HUDEP-2 (cell line): ENCODE results near the gene NUBP1.
"Not testable (repeated sequence)": the region's sequence is repeated elsewhere in the genome, so short reads cannot be mapped to it uniquely, and the experiment has no call there.

Experiments
- DNase-seq, 76 experiments: peaks; one replicate each; lab custom pipeline; 2025; ENCODE audit not compliant: unreplicated experiment in 76 of 76; lab: John Stamatoyannopoulos, UW

Gene NUBP1

DNA sequence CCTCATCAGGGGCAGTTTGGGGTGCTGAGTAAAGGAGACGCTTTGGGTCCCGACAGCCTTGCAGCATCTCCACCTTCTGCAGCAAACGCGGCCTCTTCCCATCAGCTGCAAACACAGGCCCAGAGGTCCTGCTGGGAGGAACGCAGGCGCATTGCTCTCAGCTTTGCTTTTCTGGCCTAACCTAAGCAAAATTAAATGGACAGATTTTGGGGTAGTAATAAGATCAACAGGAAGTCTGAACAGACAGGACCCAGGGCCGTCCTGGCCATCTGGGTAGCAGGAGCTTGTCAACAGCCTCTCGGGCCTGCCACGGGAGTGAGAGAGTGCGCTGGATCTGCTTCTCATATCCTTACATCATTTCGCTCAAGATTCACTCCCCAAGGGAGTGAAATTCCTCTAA, 7.2 kb downstream of the NUBP1 start:
- DNase-seq = no peak

DNA sequence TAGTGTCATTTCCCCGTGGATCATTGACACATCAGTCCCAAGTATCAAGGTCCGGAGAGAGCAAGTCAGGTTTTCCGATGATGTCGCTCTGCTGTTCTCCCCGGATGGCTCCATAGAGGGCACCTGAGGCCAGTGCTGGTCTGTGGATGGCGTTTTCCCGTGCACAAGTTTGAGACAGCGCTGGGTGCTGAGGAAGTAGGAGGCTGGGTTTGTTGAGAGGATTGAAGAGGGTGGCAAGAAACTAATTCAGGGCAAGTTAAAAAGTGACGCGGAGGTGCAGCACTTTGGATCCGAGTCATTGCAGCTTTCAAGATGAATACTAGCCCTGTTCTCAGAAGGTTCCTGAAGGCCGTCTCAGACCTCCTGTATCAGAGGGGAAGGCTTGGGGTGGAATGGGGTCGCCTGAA, 7.7 kb downstream of the NUBP1 start:
- DNase-seq = no peak

DNA sequence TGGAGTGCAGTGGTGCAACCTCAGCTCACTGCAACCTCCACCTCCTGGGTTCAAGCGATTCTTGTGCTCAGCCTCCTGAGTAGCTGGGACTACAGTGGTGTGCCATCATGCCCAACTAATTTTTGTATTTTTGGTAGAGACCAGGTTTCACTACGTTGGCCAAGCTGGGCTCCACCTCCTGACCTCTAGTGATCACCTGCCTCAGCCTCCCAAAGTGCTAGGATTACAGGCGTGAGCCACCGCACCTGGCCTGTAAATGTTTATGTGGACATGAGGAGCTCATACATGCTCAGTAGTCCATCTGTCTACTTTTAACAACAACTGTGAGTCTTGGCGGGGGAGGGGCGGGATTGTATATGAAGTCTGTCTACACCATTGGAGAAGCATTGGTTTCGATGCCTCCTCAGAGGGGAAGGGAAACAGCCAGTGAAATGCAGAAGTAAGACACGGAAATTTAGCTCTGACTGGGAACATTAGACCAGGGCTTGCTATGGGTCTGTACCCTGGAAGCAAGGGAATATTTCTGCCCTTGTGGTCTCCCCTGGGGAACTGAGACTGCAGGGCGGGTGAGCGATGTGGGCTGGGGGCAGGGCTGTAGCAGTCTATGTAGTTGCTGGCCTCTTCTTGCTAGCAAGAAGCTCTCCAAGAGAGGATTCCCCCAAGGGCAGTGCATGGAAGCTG, 9.3 kb downstream of the NUBP1 start:
- DNase-seq = no peak

DNA sequence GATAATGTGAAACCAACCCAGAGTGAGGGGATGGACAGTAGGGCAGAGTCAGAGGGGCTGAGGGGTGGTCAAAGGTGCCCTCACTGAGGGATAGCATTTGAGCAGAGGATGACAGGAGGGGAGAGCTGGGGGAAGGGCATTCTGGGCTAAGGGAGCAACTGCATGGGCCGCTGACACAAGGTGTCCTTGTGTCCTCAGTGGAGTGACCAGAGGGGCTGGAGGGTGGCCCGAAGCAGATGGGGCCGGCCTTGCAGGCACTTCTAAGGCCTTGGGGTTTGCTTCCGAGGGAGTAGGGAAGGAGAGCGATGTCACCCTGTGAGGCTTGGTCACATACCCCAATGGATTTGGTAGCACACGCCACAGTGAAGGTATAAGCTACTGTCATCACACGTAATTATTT, 10.0 kb downstream of the NUBP1 start:
- no peak for DNase-seq

DNA sequence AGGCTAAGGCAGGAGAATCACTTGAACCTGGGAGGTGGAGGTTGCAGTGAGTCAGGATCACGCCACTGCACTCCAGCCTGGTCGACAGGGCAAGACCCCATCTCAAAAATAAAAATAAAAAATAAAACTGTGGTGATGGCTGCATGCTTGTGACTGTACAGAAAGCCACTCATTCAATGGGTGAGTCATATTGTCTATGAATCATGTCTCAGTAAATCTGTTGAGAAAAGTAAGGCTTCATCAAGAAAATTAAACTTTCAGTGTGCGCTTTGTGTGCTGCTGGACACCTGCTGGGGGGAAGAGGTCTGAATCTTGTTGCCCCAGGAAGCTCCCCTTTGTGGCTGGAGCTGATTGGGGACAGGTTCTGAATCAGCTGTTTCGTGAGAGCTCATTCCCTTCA, 11.3 kb downstream of the NUBP1 start:
- no peak for DNase-seq

DNA sequence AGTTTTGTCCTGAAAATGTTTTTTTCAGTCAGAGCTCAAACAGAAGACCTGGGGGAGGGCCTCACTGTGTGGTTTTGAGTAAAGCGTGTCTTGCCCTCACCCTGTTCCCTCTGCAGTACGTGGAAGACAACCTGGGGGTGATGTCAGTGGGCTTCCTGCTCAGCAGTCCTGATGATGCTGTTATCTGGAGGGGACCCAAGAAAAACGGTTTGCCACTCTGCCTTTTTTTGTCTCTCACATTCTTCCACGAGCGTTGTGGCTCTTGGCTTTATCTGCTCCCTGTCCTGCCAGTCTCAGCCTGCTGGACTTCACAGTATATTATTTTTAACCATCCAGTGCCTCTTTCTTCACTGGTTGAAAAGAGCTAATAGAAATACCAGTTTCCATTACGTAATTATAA, 12.9 kb downstream of the NUBP1 start:
- DNase-seq = no peak

DNA sequence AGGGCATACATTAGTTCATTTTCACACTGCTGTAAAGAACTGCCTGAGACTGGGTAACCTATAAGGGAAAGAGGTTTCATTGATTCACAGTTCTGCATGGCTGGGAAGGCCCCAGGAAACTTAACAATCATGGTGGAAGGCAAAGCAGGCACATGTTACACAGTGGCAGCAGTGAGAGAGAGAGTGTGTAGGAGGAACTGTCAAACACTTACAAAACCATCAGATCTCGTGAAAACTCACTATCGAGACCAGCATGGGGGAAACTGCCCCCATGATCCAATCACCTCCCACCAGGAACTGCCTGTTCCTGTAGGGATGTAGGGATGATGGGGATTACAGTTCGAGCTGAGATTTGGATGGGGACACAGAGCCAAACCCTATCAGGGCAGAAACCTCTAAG, 17.2 kb downstream of the NUBP1 start:
- DNase-seq = no peak

GRCh38 chr16:10761373-10761772, 17.7 kb downstream of the NUBP1 start:
- DNase-seq = no peak

- DNase-seq = no peak
Observed at GRCh38 chr16:10762336-10763016, 18.8 kb downstream of the NUBP1 start.

DNA sequence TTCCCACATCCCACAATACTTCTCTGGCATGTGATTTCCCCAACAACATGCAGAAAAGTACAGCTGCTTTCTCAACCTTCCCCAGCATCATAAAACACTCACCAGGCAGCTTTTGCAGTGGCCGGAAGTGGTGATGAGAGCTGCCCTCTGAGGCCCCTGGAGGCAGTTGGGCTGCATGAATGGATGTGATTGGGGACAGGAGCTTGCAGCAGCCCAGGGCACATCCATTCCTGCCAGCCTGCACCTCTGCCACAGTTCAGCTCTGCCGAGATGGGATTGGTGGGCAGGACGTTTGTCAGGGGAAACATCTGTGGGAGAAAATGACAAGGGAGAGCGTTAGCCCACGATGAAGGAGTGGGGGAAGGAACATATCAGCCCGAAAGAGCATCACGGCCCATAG, 19.8 kb downstream of the NUBP1 start:
- DNase-seq = no peak

DNA sequence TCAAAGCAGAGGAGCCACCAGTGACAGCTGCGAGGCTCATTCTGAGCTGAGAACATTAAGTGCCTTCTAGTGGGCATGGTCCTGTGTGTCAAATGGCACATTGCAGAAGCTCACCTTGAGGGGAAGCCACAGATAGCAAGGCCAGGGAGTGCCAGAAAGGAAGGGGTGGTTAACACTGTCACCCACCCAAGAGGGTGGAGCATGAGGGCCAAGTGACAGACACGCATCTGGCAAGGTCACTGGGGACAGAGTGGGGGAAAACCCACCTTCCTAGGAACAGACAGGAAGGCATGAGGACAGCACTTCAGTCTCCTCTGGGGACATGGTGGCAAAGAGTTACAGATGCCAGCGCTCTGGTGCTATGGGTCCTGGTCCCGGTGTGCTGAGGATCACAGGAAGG, 22.1 kb downstream of the NUBP1 start:
- no peak for DNase-seq

DNA sequence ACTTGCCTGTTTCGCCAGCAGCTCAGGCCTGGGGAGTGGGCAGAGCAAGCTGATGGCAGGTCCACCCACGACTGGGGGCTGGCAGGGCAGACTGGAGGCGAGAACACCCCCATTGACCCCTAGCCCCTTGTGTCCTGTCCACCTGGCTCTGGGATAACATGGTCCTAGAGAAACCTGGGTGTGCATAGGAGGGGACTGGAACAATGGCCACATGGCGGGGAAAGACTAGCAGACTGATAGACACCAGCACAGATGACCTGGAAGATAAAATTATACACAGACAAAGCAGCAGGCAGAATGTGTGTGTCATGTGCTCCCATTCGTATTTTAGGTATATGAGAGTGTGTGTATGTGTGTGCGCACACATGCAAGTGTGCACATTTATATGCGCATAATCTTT, 23.5 kb downstream of the NUBP1 start:
- no peak for DNase-seq

GRCh38 chr16:10769381-10769780, 25.7 kb downstream of the NUBP1 start:
- DNase-seq = no peak

GRCh38 chr16:10770907-10771306, 27.3 kb downstream of the NUBP1 start:
- DNase-seq = no peak

- no peak for DNase-seq
Observed at GRCh38 chr16:10776280-10776679, 32.6 kb downstream of the NUBP1 start.

GRCh38 chr16:10776923-10777322, 33.3 kb downstream of the NUBP1 start:
- not testable (repeated sequence) for DNase-seq

GRCh38 chr16:10777356-10777755, 33.7 kb downstream of the NUBP1 start:
- DNase-seq = no peak

DNA sequence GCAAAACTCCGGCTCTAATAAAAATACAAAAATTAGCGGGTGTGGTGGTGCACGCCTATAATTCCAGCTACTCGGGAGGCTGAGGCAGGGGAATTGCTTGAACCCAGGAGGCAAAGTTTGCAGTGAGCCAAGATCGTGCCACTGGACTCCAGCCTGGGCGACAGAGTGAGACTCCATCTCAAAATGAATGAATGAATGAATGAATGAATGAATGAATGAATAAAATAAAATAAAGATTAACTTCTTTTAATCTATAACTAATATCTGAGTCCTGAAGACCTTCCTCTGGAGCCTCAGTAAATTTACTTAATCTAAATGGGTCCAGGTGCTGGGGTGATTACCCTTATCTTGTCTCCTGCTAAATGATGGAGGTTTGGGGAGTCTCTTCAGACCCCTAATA, 36.3 kb downstream of the NUBP1 start:
- DNase-seq = not testable (repeated sequence)

DNA sequence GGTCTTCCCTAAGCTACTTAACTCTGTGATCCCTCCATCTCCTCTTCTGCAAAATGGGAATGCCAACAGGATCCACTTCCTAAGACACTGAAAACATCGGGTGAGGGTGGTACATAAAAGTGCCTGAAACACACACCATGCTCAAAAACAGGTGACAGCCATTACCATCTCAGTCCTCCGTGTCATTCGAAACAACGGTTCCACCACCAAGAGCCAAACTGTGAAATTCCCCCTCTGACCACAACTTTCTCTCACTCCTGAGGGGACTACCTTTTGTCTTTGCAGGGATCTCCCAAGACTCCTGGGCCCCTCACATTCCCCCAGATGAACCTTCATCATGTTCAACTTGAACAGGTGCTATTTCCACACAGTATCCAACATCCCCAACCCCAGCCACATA, 37.0 kb downstream of the NUBP1 start:
- no peak for DNase-seq

DNA sequence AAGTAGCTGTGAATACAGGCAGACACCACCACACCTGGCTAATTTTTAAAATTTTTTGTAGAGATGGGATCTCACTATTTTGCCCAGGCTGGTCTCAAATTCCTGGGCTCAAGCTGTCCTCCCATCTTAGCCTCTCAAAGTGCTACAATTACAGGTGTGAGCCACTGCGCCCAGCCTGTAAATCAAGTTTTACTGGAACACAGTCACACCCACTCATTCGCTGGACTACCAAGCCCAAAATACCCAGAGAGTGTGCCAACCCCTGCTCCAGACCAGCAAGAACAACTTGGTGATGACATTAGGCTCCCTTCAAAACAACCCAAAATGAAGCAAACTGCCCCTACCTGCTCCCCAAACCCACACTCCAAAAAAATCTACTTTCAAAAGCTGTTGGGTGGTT, 39.0 kb downstream of the NUBP1 start:
- no peak for DNase-seq

DNA sequence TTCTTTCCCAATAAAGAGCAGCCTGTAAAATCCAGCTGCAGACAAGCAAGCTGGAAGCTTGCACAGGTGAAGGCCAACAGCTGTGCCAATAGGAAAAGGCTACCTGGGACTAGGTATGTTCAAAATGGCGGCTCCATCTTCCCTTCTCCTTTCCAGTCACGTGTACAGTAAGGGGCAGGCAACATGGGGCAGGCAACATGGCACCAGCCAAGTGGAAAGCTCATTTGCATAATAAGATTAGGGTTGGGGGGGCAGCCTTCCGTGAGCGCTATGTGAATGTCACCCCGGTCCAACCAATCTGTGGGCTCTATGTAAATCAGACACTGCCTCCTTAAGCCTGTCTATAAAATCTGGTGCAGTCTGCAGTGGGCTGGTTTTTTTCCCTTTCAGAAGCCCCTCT, 43.7 kb downstream of the NUBP1 start:
- no peak for DNase-seq

DNA sequence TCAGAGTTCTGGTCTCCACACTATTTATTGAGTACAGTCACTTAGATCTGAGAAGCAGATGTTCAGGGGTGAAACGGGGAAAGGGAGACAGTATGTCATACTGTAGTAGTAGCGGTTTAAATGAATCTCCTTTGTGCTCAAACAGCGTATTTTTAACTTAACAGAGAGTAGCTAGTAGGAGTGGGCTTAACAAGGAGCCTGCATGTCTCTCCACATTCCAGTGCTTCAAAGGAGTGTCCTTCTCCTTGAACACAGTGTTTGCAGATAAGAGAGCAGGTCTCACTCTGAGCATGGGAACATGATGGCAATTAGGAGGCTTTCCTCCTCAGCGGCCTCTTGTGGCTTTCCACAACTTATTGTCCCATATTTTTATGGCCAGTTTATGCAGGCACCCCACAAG, 45.0 kb downstream of the NUBP1 start:
- not testable (repeated sequence) for DNase-seq

GRCh38 chr16:10791048-10791447, 47.4 kb downstream of the NUBP1 start:
- no peak for DNase-seq
